Measurements from ENCODE around the gene RBBP6. TPM values are rescaled to one million over a fixed set of nuclear protein-coding genes. Genes with fewer than 3 reads are reported as not detected.

Gene RBBP6
- total RNA-seq, 1 donor from 2014 or later, result 56.9 TPM

DNA sequence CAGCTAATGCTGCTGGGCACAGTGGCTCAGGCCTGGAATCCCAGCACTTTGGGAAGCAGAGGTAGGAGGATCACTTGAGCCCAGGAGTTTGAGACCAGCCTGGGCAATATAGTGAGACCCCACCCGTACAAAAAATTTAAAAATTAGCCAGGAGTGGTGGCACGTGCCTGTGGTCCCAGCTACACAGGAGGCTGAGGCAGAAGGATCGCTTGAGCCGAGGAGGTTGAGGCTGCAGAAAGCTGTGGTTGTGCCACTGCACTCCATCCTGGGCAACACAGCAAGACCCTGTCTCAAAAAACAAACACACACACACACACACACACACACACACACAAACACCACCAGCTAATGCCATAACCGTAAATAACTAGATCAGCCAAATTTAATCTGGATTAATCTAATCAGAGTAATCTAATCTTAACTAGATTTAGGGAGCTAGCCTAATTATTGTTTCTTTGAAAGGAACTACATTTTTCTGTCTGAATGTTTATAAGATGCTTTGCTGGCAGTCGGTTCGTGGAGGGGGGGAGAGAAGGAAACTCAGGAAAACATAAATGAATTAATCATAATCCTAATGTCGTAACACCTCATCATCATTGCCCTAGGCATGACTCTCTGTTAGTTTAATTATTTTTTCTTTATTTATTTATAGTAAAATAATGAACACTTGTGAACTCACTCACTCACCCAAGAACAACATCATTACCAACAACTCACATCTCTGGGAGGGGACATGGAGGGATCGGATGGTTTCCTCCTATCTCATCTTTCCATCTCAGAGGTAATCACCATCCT lies 12.5 kb upstream of the RBBP6 start:
- no peak overlapping the region for H3K27ac Mint-ChIP-seq (ENCODE audit: unreplicated experiment)
- no peaks in the 10 kb centered on the region for H3K36me3 Mint-ChIP-seq (ENCODE audit: unreplicated experiment)
- H3K27me3 Mint-ChIP-seq (ENCODE audit: unreplicated experiment), result peaks cover 3% of the 10 kb centered on the region
- TF ChIP-seq, protein P1, sequence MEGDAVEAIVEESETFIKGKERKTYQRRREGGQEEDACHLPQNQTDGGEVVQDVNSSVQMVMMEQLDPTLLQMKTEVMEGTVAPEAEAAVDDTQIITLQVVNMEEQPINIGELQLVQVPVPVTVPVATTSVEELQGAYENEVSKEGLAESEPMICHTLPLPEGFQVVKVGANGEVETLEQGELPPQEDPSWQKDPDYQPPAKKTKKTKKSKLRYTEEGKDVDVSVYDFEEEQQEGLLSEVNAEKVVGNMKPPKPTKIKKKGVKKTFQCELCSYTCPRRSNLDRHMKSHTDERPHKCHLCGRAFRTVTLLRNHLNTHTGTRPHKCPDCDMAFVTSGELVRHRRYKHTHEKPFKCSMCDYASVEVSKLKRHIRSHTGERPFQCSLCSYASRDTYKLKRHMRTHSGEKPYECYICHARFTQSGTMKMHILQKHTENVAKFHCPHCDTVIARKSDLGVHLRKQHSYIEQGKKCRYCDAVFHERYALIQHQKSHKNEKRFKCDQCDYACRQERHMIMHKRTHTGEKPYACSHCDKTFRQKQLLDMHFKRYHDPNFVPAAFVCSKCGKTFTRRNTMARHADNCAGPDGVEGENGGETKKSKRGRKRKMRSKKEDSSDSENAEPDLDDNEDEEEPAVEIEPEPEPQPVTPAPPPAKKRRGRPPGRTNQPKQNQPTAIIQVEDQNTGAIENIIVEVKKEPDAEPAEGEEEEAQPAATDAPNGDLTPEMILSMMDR (IDR thresholded peaks at IDR 0.05; ENCODE audit: partially characterized antibody, unreplicated experiment), result no peak
- DNase-seq, result no peak
- H3K4me1 Mint-ChIP-seq (ENCODE audit: low read depth, unreplicated experiment), result no peaks in the 10 kb centered on the region
- H3K9me3 Mint-ChIP-seq (ENCODE audit: unreplicated experiment), result peaks cover 3% of the 10 kb centered on the region
- H3K4me3 Mint-ChIP-seq (ENCODE audit: unreplicated experiment), result no peak overlapping the region

DNA sequence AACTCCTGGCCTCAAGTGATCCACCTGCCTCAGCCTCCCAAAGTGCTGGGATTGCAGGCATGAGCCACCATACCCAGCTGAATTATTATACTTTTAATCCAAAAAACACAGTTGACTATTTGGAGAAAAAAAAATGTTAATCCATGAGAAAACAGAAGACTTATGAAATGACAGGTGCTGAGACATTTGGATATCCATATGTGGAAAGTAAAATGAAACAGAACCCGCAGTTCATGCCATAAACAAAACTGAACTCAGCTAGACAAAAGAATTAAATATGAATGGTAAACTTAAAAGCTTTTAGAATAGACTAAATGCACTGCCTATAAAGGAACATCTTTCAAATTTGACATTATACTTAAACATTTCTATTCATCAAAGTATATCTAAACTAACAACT lies 8.2 kb upstream of the RBBP6 start:
- Mint-ChIP-seq H3K4me1 (ENCODE audit: low read depth, unreplicated experiment) (no peaks in the 10 kb centered on the region), H3K4me3 (ENCODE audit: unreplicated experiment) (no peak overlapping the region), H3K9me3 (ENCODE audit: unreplicated experiment) (no peaks in the 10 kb centered on the region), H3K27ac (ENCODE audit: unreplicated experiment) (no peak overlapping the region), H3K36me3 (ENCODE audit: unreplicated experiment) (no peaks in the 10 kb centered on the region), H3K27me3 (ENCODE audit: unreplicated experiment) (no peaks in the 10 kb centered on the region)
- TF ChIP-seq, protein P1 (IDR thresholded peaks at IDR 0.05; ENCODE audit: partially characterized antibody, unreplicated experiment), result no peak
- DNase-seq, result no peak

DNA sequence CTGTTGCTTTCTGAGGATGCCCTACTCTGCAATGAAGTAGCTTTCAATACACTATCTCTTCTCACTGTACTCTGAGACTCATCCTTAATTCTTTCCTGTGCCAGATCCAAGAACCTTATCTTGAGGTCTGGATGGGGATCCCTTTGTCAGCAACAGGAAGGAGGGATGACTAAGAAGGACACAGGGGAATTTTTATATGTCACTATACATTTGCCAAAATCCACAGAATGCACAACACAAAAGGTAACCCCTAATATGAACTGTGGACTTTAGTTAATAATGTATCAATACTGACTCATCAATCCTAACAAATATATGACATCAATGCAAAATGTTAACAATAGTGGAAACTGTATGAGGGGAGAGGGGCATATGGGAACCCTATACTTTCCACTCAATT lies 4.7 kb upstream of the RBBP6 start:
- H3K4me1 Mint-ChIP-seq (ENCODE audit: low read depth, unreplicated experiment), result no peaks in the 10 kb centered on the region
- H3K27ac Mint-ChIP-seq (ENCODE audit: unreplicated experiment), result no peak overlapping the region
- H3K4me3 Mint-ChIP-seq (ENCODE audit: unreplicated experiment), result no peak overlapping the region
- peaks cover 2% of the 10 kb centered on the region for H3K27me3 Mint-ChIP-seq (ENCODE audit: unreplicated experiment)
- peaks cover 2% of the 10 kb centered on the region for H3K9me3 Mint-ChIP-seq (ENCODE audit: unreplicated experiment)
- TF ChIP-seq, protein P1 (IDR thresholded peaks at IDR 0.05; ENCODE audit: partially characterized antibody, unreplicated experiment), result no peak
- DNase-seq, result no peak
- no peaks in the 10 kb centered on the region for H3K36me3 Mint-ChIP-seq (ENCODE audit: unreplicated experiment)

DNA sequence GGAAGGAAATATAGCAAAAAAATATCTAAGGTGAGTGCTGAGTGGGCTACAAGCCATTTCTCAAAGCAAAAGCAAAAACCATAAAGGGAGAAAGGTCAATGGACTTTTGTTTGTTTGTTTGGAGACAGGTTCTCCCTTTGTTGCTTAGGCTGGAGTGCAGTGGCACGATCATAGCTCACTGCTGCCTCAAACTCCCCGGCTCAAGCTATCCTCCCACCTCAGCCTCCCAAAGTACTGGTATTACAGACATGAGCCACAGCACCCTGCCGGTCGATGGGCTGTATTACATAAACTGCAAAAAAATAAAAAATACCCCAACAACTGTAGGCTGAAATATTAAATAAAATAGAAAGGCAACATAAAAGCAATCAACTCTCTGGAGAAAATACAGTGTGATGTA lies 3.5 kb upstream of the RBBP6 start:
- Mint-ChIP-seq H3K27me3 (ENCODE audit: unreplicated experiment) (peaks cover 7% of the 10 kb centered on the region), H3K36me3 (ENCODE audit: unreplicated experiment) (no peaks in the 10 kb centered on the region), H3K9me3 (ENCODE audit: unreplicated experiment) (peaks cover 7% of the 10 kb centered on the region), H3K4me1 (ENCODE audit: low read depth, unreplicated experiment) (no peaks in the 10 kb centered on the region), H3K4me3 (ENCODE audit: unreplicated experiment) (no peak overlapping the region), H3K27ac (ENCODE audit: unreplicated experiment) (no peak overlapping the region)
- no peak for DNase-seq
- TF ChIP-seq, protein P1 (IDR thresholded peaks at IDR 0.05; ENCODE audit: partially characterized antibody, unreplicated experiment), result no peak

DNA sequence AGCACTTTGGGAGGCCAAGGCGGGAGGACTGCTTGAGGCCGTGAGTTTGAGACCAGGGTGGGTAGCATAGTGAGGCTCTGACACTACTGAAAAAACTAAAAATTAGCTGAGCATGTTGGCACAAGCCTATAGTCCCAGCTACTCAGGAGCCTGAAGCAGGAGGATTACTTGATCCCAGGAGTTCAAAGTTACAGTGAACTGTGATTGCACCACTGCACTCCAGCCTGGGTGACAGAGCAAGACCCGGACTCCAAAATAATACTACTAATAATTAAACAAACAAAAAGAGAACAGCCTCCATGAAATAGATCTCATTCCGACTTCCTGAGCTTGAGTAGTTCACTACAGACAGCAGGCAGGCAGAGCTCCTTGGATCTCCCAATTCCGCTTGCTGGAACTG lies 2.7 kb upstream of the RBBP6 start:
- Mint-ChIP-seq H3K4me3 (ENCODE audit: unreplicated experiment) (no peak overlapping the region), H3K4me1 (ENCODE audit: low read depth, unreplicated experiment) (peaks cover 2% of the 10 kb centered on the region), H3K27ac (ENCODE audit: unreplicated experiment) (no peak overlapping the region), H3K9me3 (ENCODE audit: unreplicated experiment) (peaks cover 7% of the 10 kb centered on the region), H3K27me3 (ENCODE audit: unreplicated experiment) (peaks cover 7% of the 10 kb centered on the region), H3K36me3 (ENCODE audit: unreplicated experiment) (no peaks in the 10 kb centered on the region)
- TF ChIP-seq, protein P1 (IDR thresholded peaks at IDR 0.05; ENCODE audit: partially characterized antibody, unreplicated experiment), result no peak
- no peak for DNase-seq

All from glutamatergic neuron (in vitro differentiated cells).